ENCODE data around the gene SLC24A3.

The SLC24A3 gene

DNA sequence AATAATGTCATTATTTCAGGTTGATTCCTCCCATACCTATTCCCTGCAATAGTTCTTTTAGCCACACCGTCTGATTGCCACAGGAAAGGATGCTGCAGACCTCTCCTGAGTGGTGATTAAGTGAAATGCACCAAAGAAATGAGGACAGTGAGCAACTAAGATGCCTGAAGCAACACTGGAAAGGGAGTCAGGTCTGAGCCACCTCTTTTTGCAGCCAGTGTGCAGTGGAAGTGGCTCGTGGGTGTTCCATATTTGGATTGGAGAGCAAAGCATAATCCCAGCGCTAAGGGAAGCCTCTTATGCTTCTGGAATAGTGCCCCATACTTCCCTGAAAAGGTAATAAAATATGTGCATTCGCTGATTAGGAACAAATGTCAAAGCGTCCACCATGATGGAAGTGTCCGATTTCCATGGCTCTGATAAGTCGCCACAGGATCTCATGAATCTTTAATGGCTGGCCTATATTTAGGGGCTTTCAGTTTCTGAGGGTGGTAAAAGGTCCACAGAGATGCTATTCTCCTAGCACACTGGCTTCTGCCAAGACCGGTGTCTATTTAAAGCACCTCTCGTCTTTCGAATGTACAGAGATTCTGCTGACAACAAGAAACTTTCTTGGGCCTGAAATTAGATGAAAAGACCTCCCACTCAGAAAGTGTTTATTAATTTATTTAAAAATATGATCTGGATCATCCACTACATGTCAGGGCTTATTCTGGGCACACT is 253.9 kb downstream of the SLC24A3 start:
- Histone ChIP-seq H3K9me3 (ENCODE audit: insufficient read depth, low read depth, low read length) (no peaks in the 10 kb centered on the region), H3K9ac (ENCODE audit: low read depth, low read length) (no peak overlapping the region), H3K4me1 (ENCODE audit: insufficient read depth, low read length) (no peaks in the 10 kb centered on the region), H3K27me3 (ENCODE audit: insufficient read depth, low read length) (no peaks in the 10 kb centered on the region), H3K27ac (ENCODE audit: low read depth, low read length) (no peak overlapping the region), H3K4me3 (ENCODE audit: low read length) (no peak overlapping the region), H3K36me3 (ENCODE audit: insufficient read depth, low read length) (no peaks in the 10 kb centered on the region)
- WGBS = 94% methylated on average over 10 of the region's 10 CpGs

DNA sequence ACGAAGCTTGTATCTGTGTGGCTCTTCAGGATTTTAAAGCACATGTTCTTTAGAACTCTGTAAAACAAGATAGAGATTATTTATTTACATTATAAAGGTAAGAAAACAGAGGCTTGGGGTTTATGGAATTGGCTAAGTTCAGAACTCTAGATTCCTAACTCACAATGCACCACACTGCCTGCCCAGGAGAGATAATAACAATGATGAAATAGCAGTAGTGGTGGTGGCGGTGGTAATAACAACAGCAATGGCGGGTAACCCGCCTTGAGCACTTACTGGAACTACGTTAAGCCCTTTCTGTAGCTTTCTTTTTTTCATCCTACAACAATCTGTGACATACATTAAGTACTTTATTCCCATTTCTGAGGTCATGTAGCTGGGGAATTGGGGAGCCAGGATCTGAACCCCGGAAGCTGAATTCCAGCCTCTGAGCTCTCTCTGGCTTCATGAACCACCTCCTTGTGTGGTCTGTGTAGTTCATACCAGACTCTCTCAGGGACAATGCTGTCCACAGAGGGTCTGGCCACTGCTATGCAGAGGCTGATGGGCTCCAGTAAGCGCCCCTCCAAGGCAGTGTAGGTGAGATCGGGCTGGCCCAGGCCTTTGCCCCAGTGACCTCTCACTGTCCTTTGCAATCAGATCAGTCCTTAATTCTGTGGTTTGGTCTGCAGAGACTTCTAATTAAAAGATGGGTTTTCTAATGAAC is 260.9 kb downstream of the SLC24A3 start:
- Histone ChIP-seq H3K27me3 (ENCODE audit: insufficient read depth, low read length) (no peaks in the 10 kb centered on the region), H3K9ac (ENCODE audit: low read depth, low read length) (no peak overlapping the region), H3K27ac (ENCODE audit: low read depth, low read length) (no peak overlapping the region), H3K36me3 (ENCODE audit: insufficient read depth, low read length) (no peaks in the 10 kb centered on the region), H3K9me3 (ENCODE audit: insufficient read depth, low read depth, low read length) (no peaks in the 10 kb centered on the region), H3K4me3 (ENCODE audit: low read length) (no peak overlapping the region), H3K4me1 (ENCODE audit: insufficient read depth, low read length) (no peaks in the 10 kb centered on the region; the same call in 1 of the 2 replicates)
- WGBS = 89% methylated on average over 6 of the region's 8 CpGs

DNA sequence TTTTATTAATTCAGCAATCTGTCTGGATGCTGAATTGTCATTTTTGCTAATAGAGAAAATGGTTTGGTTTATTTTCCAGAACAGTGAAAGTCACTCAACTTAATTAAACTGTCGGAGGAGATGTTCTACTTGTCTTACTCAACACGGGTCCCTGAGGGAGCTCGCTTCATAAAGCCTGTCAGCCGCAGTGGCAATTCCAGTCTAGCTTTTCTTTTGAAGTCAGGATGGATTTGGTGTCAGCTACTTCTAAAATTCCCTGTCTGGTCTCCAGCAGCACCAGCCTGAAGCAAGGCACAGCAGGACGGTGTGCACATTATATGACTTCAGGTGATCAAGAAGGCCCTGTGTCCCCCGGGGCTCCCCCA is 261.5 kb downstream of the SLC24A3 start:
- no peak overlapping the region for H3K9ac ChIP-seq (ENCODE audit: low read depth, low read length)
- no peaks in the 10 kb centered on the region for H3K9me3 ChIP-seq (ENCODE audit: insufficient read depth, low read depth, low read length)
- 94% methylated on average over 6 of the region's 6 CpGs for WGBS
- no peaks in the 10 kb centered on the region for H3K27me3 ChIP-seq (ENCODE audit: insufficient read depth, low read length)
- no peaks in the 10 kb centered on the region for H3K36me3 ChIP-seq (ENCODE audit: insufficient read depth, low read length)
- no peak overlapping the region for H3K4me3 ChIP-seq (ENCODE audit: low read length)
- no peak overlapping the region for H3K27ac ChIP-seq (ENCODE audit: low read depth, low read length)
- H3K4me1 ChIP-seq (ENCODE audit: insufficient read depth, low read length) = no peaks in the 10 kb centered on the region; the same call in 1 of the 2 replicates

DNA sequence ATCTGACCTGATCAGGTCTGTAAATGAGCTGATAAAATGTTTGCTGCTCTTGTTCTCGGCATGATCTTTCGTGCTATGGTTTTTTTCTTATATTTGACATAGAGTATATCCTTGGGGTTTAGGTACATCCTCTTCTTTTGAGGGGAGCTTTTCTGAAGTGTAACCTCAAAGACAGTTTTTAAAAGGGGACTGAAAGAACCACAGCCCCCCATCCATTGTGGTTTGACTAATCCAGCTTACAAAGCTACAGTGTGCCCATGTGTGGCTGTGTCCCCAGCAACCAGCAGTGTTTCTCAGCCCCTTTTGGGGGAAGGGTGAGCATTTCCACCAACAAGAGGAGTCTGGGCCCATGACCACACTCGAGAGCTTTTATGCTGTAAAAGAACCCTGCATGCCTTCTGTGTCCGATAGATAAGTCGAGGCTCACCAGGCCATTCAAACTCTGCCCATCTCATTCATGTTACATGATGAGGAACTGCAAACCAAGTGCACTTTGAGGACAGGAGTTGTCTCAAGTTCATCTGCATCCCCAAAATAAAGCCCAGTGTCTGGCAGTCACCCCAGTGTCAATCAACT is 266.0 kb downstream of the SLC24A3 start:
- no peak overlapping the region for H3K9ac ChIP-seq (ENCODE audit: low read depth, low read length)
- no peaks in the 10 kb centered on the region for H3K27me3 ChIP-seq (ENCODE audit: insufficient read depth, low read length)
- H3K4me3 ChIP-seq (ENCODE audit: low read length) = no peak overlapping the region
- H3K36me3 ChIP-seq (ENCODE audit: insufficient read depth, low read length) = no peaks in the 10 kb centered on the region
- H3K9me3 ChIP-seq (ENCODE audit: insufficient read depth, low read depth, low read length) = no peaks in the 10 kb centered on the region
- H3K4me1 ChIP-seq (ENCODE audit: insufficient read depth, low read length) = no peaks in the 10 kb centered on the region
- H3K27ac ChIP-seq (ENCODE audit: low read depth, low read length) = no peak overlapping the region
- 88% methylated on average over 5 of the region's 5 CpGs for WGBS

DNA sequence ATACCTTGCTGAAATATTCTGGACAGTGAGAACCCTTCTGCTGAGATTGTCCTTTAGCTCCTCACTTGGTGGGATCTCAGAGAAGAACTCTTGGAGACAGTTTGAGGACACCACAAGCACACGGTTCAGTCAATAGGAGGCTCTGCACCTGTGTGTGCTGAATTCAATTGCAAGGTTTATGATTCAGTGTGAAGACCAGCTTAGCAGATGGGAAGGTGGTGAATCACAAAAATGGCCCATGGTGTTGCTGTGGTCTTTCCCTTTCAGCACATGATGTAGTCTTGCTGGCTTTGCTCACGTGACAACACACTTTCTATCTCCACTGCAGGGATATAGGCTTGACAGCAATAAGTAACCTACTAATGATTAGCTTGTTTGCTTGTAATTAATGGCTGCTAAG is 270.3 kb downstream of the SLC24A3 start:
- Histone ChIP-seq H3K9ac (ENCODE audit: low read depth, low read length) (no peak overlapping the region), H3K27me3 (ENCODE audit: insufficient read depth, low read length) (no peaks in the 10 kb centered on the region), H3K36me3 (ENCODE audit: insufficient read depth, low read length) (no peaks in the 10 kb centered on the region), H3K4me3 (ENCODE audit: low read length) (no peak overlapping the region), H3K4me1 (ENCODE audit: insufficient read depth, low read length) (no peaks in the 10 kb centered on the region), H3K27ac (ENCODE audit: low read depth, low read length) (no peak overlapping the region), H3K9me3 (ENCODE audit: insufficient read depth, low read depth, low read length) (no peaks in the 10 kb centered on the region)
- WGBS = 95% methylated on average over 2 of the region's 2 CpGs

- Histone ChIP-seq H3K27ac (ENCODE audit: low read depth, low read length) (no peak overlapping the region), H3K4me1 (ENCODE audit: insufficient read depth, low read length) (no peaks in the 10 kb centered on the region), H3K36me3 (ENCODE audit: insufficient read depth, low read length) (no peaks in the 10 kb centered on the region), H3K27me3 (ENCODE audit: insufficient read depth, low read length) (no peaks in the 10 kb centered on the region), H3K4me3 (ENCODE audit: low read length) (no peak overlapping the region), H3K9me3 (ENCODE audit: insufficient read depth, low read depth, low read length) (no peaks in the 10 kb centered on the region), H3K9ac (ENCODE audit: low read depth, low read length) (no peak overlapping the region)
Measured at GRCh38 chr20:19483309-19483708, 270.9 kb downstream of the SLC24A3 start.

DNA sequence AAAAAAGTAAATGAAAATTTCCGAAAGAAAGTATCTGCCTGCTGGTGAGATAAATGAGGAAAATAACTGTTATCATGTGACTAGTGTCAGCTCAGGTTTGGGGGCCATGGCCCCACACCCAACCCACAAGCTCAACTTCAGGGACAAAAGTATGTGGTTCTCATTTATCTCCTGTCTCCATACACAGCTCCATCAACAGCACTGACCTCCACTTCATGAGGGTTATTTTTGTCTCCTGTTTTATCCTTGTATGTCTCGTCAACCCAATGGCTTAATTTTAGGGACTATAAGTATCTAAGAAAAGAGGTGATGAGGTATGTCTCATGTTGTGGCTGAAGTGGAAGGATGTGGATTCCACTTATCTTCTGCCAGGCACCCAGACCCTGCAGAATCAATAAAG is 274.0 kb downstream of the SLC24A3 start:
- no peaks in the 10 kb centered on the region for H3K36me3 ChIP-seq (ENCODE audit: insufficient read depth, low read length)
- no peaks in the 10 kb centered on the region for H3K27me3 ChIP-seq (ENCODE audit: insufficient read depth, low read length)
- WGBS = 95% methylated on average over 2 of the region's 2 CpGs
- no peaks in the 10 kb centered on the region for H3K9me3 ChIP-seq (ENCODE audit: insufficient read depth, low read depth, low read length)
- no peak overlapping the region for H3K4me3 ChIP-seq (ENCODE audit: low read length)
- H3K4me1 ChIP-seq (ENCODE audit: insufficient read depth, low read length) = no peaks in the 10 kb centered on the region
- no peak overlapping the region for H3K9ac ChIP-seq (ENCODE audit: low read depth, low read length)
- H3K27ac ChIP-seq (ENCODE audit: low read depth, low read length) = no peak overlapping the region

DNA sequence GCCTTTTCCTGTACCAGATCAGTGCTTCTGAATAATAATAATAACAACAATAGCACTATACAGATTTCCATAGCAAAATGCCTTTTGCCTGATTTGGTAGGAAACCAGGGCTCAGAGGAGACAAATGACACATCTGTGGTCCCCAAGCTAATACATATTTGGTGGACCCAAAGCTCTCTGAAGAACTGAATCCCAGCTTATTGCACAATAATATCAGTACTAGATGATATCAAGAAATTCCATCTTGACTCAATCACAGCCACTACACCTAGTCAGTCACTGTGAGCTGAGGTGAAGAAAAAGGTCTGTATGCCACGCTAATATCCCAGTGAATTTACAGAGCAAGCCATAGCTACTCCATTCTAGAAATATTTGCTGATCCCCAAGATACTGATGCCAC is 275.0 kb downstream of the SLC24A3 start:
- H3K4me3 ChIP-seq (ENCODE audit: low read length) = no peak overlapping the region
- no peaks in the 10 kb centered on the region for H3K4me1 ChIP-seq (ENCODE audit: insufficient read depth, low read length)
- 95% methylated on average over 1 of the region's 1 CpG for WGBS
- H3K27me3 ChIP-seq (ENCODE audit: insufficient read depth, low read length) = no peaks in the 10 kb centered on the region
- H3K27ac ChIP-seq (ENCODE audit: low read depth, low read length) = no peak overlapping the region
- H3K36me3 ChIP-seq (ENCODE audit: insufficient read depth, low read length) = no peaks in the 10 kb centered on the region
- H3K9ac ChIP-seq (ENCODE audit: low read depth, low read length) = no peak overlapping the region
- H3K9me3 ChIP-seq (ENCODE audit: insufficient read depth, low read depth, low read length) = no peaks in the 10 kb centered on the region

DNA sequence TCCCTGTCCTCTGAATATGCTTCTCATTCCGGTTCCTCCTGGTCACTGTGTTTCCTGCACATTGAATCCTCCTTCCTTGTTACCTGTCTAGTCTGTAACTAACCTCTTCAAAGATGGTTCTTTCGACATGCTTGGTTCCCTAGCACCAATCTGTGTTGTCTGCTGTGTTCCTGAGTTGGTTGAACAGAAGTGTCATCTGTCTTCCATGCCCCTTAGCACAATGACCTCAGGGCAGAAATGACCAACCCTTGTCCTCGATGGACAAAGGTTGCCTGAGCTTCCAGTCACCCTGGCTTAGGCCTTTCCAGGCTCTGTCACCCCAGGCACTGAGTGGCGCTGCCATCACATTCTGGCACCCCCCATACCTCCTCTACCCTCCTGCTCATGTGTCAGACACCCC is 278.8 kb downstream of the SLC24A3 start:
- Histone ChIP-seq H3K27me3 (ENCODE audit: insufficient read depth, low read length) (no peaks in the 10 kb centered on the region), H3K9ac (ENCODE audit: low read depth, low read length) (no peak overlapping the region), H3K4me1 (ENCODE audit: insufficient read depth, low read length) (no peaks in the 10 kb centered on the region), H3K27ac (ENCODE audit: low read depth, low read length) (no peak overlapping the region), H3K9me3 (ENCODE audit: insufficient read depth, low read depth, low read length) (no peaks in the 10 kb centered on the region), H3K4me3 (ENCODE audit: low read length) (no peak overlapping the region), H3K36me3 (ENCODE audit: insufficient read depth, low read length) (no peaks in the 10 kb centered on the region)
- WGBS = 90% methylated on average over 4 of the region's 4 CpGs

GRCh38 chr20:19492116-19492515 is 279.7 kb downstream of the SLC24A3 start:
- Histone ChIP-seq H3K9me3 (ENCODE audit: insufficient read depth, low read depth, low read length) (no peaks in the 10 kb centered on the region), H3K9ac (ENCODE audit: low read depth, low read length) (no peak overlapping the region), H3K36me3 (ENCODE audit: insufficient read depth, low read length) (no peaks in the 10 kb centered on the region), H3K4me1 (ENCODE audit: insufficient read depth, low read length) (no peaks in the 10 kb centered on the region), H3K27me3 (ENCODE audit: insufficient read depth, low read length) (no peaks in the 10 kb centered on the region), H3K4me3 (ENCODE audit: low read length) (no peak overlapping the region), H3K27ac (ENCODE audit: low read depth, low read length) (no peak overlapping the region)
- WGBS = 94% methylated on average over 3 of the region's 3 CpGs

DNA sequence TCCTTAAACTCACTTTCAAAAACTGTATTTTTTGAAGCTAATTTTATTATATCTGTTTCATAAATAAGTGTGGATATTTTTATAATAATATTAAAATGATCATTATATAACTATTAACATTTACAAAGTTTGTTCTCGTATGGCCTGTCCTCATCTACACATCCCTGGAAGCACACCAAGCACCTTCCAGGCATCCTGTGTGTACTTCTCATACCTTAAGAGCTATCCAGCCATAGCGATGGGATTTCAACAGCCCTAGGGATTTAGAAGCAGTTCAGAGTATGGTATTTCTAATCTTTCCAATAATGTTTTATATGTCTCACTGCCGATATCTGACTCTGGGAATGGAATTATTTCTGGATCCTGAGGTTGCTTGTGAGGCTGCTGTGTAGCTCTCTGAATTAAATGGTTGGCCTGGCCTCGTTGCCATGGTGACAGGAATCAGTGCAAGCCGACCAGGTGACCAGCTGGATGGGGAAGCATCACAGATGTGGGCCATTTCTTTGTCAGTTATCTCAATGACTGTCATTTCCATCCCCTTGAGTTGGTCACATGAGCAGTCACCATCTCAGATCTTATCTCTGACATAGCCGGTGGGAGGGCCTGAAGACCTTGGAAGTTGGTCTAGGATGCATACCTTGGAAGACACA is 280.4 kb downstream of the SLC24A3 start:
- H3K36me3 ChIP-seq (ENCODE audit: insufficient read depth, low read length) = no peaks in the 10 kb centered on the region
- no peaks in the 10 kb centered on the region for H3K9me3 ChIP-seq (ENCODE audit: insufficient read depth, low read depth, low read length)
- WGBS = 92% methylated on average over 5 of the region's 6 CpGs
- no peak overlapping the region for H3K4me3 ChIP-seq (ENCODE audit: low read length)
- H3K27ac ChIP-seq (ENCODE audit: low read depth, low read length) = no peak overlapping the region
- H3K4me1 ChIP-seq (ENCODE audit: insufficient read depth, low read length) = no peaks in the 10 kb centered on the region
- H3K9ac ChIP-seq (ENCODE audit: low read depth, low read length) = no peak overlapping the region
- H3K27me3 ChIP-seq (ENCODE audit: insufficient read depth, low read length) = no peaks in the 10 kb centered on the region
